PC-3 (cell line): ENCODE measurements around the gene CASTOR1.

Experiments
- EZH2 ChIP-seq: fragments of 300-600 bp; sonication (generic); IDR thresholded peaks from one replicate; pipeline ENCODE4 v1.6.1; 2017; ENCODE audit warnings: antibody characterized with exemption, mild to moderate bottlenecking, low read length; ENCODE audit not compliant: unreplicated experiment
- EZH2phosphoT487 ChIP-seq: fragments of 300-600 bp; sonication (generic); IDR thresholded peaks from 2 replicates; pipeline ENCODE4 v1.6.1; 2018; ENCODE audit warnings: mild to moderate bottlenecking, antibody characterized with exemption, low read length, borderline replicate concordance
- TF ChIP-seq, protein P1 (sequence below): fragments of 300-600 bp; sonication (generic); conservative IDR thresholded peaks from 2 replicates; pipeline ENCODE4 v1.5.1; 2017; ENCODE audit warnings: antibody characterized with exemption, low read depth, mild to moderate bottlenecking, low read length

DNA sequence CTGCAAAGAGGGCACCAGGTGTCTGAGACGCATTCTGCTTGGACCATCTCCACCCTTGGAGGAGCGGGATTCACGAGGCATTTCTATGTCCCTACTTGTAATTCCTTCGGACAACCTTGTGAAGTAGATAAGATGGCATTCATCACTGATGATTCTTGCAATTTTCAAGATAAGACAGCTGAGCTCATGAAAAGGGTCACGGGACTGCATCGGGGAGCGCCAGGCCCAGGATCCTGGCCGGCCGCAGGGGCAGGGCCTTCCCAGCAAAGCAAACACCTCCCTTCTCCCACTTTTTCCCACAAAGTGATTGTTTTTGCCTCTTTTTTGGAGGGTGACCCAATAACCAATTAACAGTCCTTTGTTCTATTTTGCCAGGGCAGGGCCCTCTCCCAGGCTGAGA, 51.2 kb downstream of the CASTOR1 start:
- TF ChIP-seq, protein P1, sequence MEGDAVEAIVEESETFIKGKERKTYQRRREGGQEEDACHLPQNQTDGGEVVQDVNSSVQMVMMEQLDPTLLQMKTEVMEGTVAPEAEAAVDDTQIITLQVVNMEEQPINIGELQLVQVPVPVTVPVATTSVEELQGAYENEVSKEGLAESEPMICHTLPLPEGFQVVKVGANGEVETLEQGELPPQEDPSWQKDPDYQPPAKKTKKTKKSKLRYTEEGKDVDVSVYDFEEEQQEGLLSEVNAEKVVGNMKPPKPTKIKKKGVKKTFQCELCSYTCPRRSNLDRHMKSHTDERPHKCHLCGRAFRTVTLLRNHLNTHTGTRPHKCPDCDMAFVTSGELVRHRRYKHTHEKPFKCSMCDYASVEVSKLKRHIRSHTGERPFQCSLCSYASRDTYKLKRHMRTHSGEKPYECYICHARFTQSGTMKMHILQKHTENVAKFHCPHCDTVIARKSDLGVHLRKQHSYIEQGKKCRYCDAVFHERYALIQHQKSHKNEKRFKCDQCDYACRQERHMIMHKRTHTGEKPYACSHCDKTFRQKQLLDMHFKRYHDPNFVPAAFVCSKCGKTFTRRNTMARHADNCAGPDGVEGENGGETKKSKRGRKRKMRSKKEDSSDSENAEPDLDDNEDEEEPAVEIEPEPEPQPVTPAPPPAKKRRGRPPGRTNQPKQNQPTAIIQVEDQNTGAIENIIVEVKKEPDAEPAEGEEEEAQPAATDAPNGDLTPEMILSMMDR, result no peak
- no peak for TF ChIP-seq EZH2
- TF ChIP-seq EZH2phosphoT487, result no peak
